GM21447 (cell line): ENCODE measurements around the gene MYADML2.
A peak's percentile ranks its signal among the peaks of the same experiment; 100 is the strongest.

Source experiments
- ATAC-seq: cut with Tn5 transposase; IDR thresholded peaks from one replicate; pipeline ENCODE4 v1.9.1; 2021; ENCODE audit not compliant: unreplicated experiment

MYADML2 gene

GRCh38 chr17:81926451-81927151, 20.4 kb downstream of the MYADML2 start:
- ATAC-seq = peak; percentile 18

GRCh38 chr17:81925860-81926450, 21.1 kb downstream of the MYADML2 start:
- no peak for ATAC-seq

GRCh38 chr17:81924557-81925532, 22.2 kb downstream of the MYADML2 start:
- no peak for ATAC-seq

GRCh38 chr17:81923302-81924260, 23.5 kb downstream of the MYADML2 start:
- no peak for ATAC-seq

DNA sequence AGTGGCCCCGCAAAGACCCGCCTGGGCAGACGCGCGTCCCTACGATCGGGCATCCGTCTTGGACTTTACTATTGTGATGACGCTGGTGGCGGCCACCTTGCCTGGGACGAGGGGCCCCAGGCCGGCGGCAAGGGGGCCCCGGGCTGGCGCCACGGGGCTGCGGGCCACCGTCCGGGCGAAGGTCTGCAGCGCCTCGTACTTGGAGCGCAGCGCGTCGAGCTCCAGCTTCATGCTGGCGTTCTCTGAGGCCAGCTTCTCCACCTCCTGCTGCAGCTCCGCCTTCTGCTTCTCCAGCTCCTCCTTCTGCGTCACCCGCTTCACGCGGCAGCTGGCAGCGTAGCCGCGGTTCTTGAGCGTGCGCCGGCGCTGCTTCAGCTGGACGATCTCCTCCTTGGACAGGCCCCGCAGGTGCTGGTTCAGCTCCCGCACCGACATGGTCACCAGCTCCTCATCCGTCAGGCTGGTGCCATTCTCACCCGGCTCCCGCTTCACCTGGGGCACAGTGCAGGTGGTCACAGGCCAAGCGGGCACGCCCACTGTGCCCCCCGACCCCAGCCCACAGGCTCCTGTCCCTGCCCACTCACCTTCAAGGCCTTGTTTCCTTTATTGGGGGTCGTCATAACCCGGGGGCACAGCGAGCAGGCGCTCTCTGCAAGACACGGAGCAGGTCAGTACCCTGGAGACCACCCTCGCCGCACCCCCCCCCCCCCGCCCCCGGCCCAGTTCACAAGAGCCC, 24.3 kb downstream of the MYADML2 start:
- ATAC-seq = no peak

GRCh38 chr17:81921996-81922565, 25.0 kb downstream of the MYADML2 start:
- no peak for ATAC-seq

DNA sequence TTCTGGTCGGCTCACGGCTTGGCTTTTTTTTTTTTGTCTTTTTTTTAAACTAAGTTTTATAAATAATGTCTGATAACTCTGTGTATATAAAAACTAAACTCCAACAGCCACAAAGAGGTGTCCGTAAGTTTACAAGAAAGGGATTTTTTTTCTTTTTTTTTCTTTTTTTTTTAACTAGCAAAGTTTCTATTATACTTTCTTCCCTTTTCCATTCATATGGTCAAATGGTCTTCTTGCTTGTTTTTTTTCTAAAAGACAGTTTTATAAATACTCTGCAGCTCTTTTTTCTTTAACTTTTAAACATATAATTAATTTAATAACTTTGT, 25.5 kb downstream of the MYADML2 start:
- no peak for ATAC-seq

DNA sequence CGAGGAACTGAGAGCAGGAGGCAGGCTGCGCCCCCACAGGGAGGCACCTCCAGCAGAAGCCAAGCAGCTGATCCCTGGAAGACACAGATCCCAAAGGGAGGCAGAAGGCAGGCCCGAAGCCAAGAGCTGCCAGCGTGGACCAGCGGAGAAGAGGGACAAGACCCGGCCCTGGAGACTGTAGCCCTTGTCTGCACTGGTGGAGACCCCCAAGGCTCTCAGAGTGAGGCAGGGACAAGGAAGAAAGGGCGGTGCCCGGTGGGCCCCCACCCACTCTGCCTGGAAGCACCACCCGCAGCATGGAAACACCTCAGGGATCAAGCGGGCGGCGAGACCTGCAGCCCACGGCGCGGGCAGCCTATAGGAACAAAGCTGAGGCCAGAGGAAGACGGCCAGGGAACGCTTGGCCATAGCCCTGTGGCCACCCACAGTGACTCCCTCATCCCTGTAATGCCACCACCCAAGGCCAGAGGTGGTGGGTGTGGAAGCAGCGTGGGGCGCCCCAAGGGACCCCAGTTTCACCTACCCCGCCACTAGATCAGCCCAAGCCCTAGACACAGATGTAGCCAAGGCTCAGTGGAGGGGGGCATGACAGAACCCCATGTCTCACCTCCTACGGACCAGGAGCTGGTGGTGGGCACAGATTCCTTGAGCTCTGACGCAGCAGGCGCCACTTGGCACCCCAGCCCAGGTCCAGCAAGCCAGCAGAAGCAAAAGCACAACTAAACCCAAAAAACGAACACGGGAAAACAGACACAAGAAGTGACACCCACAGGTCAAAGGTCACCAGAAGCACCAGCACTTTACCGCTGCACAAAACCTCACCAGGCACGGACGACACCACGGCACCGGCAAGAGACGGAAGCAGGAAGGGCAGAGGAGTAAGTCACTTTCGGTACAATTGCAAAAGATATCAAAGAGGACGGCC, 26.2 kb downstream of the MYADML2 start:
- no peak for ATAC-seq

GRCh38 chr17:81918832-81919545, 28.0 kb downstream of the MYADML2 start:
- ATAC-seq = no peak

- ATAC-seq = peak; percentile 15
Observed at GRCh38 chr17:81918333-81918669, 28.7 kb downstream of the MYADML2 start.

DNA sequence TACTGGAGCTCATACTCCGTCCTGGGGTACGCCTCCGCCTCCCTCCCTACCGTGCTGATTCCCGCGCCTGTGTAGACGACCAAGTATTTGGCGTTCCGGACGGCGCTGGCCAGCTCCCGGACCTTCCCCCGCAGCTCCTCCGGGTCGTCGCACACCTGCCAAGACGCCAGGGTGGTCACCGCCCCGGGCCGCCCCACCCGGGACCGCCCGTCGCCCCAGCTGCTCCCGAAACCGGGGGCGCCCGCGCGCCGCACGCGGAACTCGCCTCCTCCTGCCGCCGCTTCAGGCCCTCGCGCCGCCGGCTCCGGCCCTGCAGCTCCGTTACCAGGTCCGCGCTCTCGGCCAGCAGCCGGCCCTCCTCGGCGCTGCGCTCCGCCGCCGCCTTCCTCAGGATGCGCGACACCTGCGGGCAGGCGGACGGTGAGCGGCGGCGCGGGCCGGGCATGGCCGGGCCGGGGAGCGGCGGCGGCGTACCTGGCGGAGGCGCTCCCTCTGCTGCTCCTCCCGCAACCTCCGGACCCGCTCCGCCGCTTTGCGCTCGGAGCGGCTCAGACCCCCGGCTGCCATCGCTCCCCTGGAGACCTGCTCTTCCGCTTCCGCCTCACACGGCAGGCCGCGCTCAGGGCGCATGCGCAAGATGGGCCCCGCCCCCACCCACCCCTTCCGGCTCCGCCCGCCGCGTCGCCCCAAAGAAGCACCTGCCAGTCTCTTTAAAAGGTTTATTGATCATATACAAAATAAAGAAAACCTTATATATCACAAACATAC, 29.3 kb downstream of the MYADML2 start, which contains the start of gene SIRT7:
TSS of gene SIRT7 (minus strand) at position 612 of the 768 bp plus-strand sequence. CDS start at position 567, 45 bp downstream.
- ATAC-seq = peak; percentile 58

- ATAC-seq = no peak
Observed at GRCh38 chr17:81916234-81917001, 30.6 kb downstream of the MYADML2 start.

DNA sequence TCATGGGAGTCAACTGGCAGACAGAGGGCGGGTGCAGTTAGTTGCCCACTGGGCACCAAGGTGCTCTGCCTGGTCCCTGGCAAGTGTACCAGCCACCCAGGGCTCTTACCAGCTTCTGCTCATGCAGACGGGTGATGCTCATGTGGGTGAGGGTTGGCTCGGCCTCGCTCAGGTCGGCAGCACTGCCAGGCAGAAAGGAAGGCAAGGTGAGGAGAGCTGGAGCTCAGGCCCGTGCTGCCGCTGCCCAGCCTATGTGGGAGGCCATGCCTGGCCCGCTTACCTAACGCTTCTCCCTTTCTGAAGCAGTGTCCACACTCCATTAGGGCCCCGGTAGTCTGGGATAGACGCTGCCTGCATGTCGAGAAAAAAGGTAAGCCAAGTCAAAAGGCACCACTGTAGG, 31.7 kb downstream of the MYADML2 start:
- ATAC-seq = no peak

DNA sequence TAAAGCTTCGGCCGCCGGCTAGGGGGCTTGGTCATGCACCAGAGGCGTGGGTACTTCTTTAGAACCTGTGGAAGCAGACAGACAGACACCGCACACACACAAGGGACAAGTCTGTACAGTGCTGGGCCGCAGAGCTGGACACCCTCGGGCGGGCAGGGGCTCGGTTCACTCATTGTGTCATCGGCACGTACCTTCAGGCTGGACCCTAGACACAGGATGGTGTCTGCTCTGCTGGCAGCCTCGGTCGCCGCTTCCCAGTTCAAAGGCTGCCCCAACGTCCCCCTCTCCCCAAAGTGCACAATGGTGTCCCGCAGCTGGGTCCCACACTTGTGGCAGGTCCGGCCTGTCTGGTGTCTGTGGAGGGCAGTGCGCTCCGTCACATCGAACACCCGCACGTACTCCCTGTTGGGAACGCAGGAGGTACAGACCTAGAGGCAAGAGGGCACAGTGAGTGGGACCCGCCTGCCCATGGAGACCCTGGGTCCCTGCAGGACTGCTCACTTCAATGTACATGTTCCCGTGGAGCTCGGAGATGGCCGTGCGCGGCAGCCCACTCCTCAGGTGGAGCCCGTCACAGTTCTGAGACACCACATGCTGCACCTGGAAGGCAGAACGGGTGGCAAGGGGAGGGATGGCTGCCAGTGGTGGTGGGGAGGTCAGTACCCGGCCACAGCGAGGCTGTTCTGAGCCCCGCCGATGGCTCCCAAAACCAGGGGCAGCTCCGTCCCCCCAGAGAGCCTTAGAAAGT, 32.8 kb downstream of the MYADML2 start:
- ATAC-seq = no peak

DNA sequence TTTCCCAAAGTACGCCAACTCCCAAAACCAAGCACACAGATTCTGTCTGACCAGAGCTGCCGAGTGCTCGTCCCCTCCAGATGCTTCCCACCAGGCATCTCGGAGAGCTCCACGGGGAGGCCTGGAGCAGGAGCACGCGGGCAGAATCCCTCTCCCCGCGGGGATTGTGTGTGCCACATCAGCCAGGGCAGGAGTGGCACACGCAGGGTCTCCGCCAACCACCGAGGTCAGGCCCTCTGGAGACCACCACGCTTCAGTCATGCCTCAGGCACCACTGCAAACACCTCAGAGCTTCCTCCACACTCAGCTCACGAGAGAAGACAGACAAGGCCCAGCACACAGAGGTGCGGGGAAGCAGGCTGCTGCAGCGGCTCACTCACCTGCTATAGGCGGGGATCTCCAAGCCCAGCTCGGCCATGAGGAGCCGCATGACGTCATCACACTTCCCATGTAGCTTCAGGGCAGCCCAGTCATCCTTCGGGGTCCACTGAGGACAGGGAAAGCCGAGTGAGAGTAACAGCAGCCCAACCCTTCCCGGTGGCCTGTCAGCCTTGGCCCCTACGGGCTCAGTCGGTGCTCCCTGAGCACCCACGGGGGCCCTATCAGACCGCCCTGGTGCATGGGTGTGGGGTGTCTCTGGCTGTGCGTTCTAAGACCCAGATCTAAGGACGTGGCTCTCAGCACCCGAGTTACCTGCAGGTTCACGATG, 33.5 kb downstream of the MYADML2 start:
- no peak for ATAC-seq
